ENCODE results near the gene RAB27B. TPM values are rescaled to one million over a fixed set of nuclear protein-coding genes. Genes with fewer than 3 reads are reported as not detected.

The RAB27B gene
- total and polyA plus RNA-seq, 10 of the 15 experiments (the other 5 are each of a cell fraction or from before 2014, with no cell fraction given): under 0.01 to 0.03 TPM; not detected in 8

GRCh38 chr18:54872681-54873080 is 44.4 kb downstream of the RAB27B start (continued):
- TF ChIP-seq ZNF592 (IDR thresholded peaks at IDR 0.05): no peak
- no peak for TF ChIP-seq PAX8 (IDR thresholded peaks at IDR 0.05)
- no peak for TF ChIP-seq FOS (IDR thresholded peaks at IDR 0.05; ENCODE audit: borderline replicate concordance, extremely low read depth, insufficient read length)
- TF ChIP-seq ATF3 (IDR thresholded peaks at IDR 0.05; ENCODE audit: borderline replicate concordance, extremely low read depth, low read depth, low read length): no peak
- no peak for TF ChIP-seq MLLT1 (IDR thresholded peaks at IDR 0.05)
- no peak for TF ChIP-seq ASH2L (IDR thresholded peaks at IDR 0.05; ENCODE audit: borderline replicate concordance, low read depth)

- Histone ChIP-seq H3K4me1 (ENCODE audit: control insufficient read depth, insufficient read depth, low read length) (no peaks in the 10 kb centered on the region), H3K79me2 (ENCODE audit: control insufficient read depth, insufficient read depth, low read length) (no peaks in the 10 kb centered on the region), H3K27me3 (replicated peaks in 1 of 2; ENCODE audit: control insufficient read depth in 2 of 2, insufficient read depth in 2 of 2, low read length in 1 of 2) (no peaks in the 10 kb centered on the region), H3K4me3 (no peak overlapping the region), H3K27ac (ENCODE audit: control insufficient read depth, insufficient read depth) (no peak overlapping the region), H3K9me3 (replicated peaks; ENCODE audit: control insufficient read depth, insufficient read depth, low read length) (no peaks in the 10 kb centered on the region), H4K20me1 (ENCODE audit: control insufficient read depth, insufficient read depth) (no peaks in the 10 kb centered on the region), H3K36me3 (ENCODE audit: control insufficient read depth in 2 of 2, insufficient read depth in 2 of 2, low read length in 1 of 2) (no peaks in the 10 kb centered on the region), H2AFZ (ENCODE audit: control insufficient read depth, low read depth, low read length) (no peak overlapping the region), H3K4me2 (ENCODE audit: control insufficient read depth, insufficient read depth) (no peak overlapping the region), H3K9ac (ENCODE audit: control insufficient read depth, insufficient read depth, low read length) (no peak overlapping the region)
- intact Hi-C loops (cut with micrococcal nuclease; ENCODE audit: unreplicated experiment) (no loop called here), in situ Hi-C loops (cut with MboI) (no loop called here)
- RAD21 ChIA-PET (ENCODE audit: unreplicated experiment): no interaction called here
- CTCF ChIA-PET: no interaction called here
- POLR2A ChIA-PET: interaction anchor here (0.6 to 0.7 kb wide), 2 partner anchors 91 to 705 kb away, joined by 3 to 5 read pairs; no protein-coding TSS in a partner anchor
- no TSS peak for BruUV-seq (replicated peaks)
- DNase-seq (ENCODE audit: low read depth, low spot score) (no peak), FAIRE-seq (no peak), ATAC-seq (no peak)
- 0% methylated on average over 2 of the region's 2 CpGs for WGBS (ENCODE audit: insufficient coverage, insufficient replicate concordance, low lambda C conversion rate, missing lambda C conversion rate)
- SMC1A ChIA-PET (ENCODE audit: uncharacterized antibody, unreplicated experiment): no interaction called here
- TF ChIP-seq ESRRA (IDR thresholded peaks at IDR 0.05; ENCODE audit: low read length) (no peak), RELA (IDR thresholded peaks at IDR 0.05; ENCODE audit: borderline replicate concordance, partially characterized antibody) (no peak)
Observed at GRCh38 chr18:54873884-54874255, 45.6 kb downstream of the RAB27B start.
